RCC 7860 (cell line): ENCODE data around the gene ZNF143.
"Not testable (repeated sequence)": the region's sequence is repeated elsewhere in the genome, so short reads cannot be mapped to it uniquely, and the experiment has no call there.

Source experiments
- DNase-seq: peaks from one replicate; pipeline ENCODE4 v3.0.0-alpha.2; 2015; ENCODE audit warnings: low spot score
- FAIRE-seq: peaks from 2 replicates; lab custom pipeline; 2012; peaks lifted over from hg19 to GRCh38; lab: Jason Lieb, UNC

The ZNF143 gene

DNA sequence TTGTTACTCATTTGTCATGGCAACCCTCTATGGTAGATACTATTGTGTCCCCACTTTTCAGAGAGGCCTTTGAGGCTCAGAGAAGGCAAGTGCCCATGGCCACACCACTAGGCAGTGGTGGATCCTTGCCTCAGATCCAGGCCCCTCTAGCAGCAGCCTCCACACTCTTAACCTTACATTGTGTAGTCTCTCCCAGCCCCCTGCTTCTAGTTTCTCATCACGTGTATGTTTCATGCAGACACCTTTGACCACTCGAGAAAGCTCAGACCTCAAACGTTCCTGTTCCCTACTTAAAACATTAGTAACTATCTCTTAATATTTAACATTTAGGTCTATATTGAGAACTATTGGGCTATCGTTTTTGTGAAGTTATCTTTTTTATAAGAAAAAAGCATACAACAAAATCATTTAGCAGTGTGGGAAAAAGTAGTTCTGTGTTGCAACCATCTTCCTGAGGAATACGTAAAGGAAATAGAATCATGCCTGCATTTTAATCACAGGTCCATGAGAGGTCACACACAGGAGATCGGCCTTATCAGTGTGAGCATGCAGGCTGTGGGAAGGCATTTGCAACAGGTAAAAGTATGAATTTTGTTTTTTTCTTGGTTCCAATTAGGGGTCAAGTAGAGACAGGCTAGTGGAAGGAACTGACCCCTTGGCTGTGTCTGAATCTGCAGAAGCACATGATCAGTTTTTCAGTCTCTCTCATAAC lies 35.1 kb downstream of the ZNF143 start:
- DNase-seq, result no peak

DNA sequence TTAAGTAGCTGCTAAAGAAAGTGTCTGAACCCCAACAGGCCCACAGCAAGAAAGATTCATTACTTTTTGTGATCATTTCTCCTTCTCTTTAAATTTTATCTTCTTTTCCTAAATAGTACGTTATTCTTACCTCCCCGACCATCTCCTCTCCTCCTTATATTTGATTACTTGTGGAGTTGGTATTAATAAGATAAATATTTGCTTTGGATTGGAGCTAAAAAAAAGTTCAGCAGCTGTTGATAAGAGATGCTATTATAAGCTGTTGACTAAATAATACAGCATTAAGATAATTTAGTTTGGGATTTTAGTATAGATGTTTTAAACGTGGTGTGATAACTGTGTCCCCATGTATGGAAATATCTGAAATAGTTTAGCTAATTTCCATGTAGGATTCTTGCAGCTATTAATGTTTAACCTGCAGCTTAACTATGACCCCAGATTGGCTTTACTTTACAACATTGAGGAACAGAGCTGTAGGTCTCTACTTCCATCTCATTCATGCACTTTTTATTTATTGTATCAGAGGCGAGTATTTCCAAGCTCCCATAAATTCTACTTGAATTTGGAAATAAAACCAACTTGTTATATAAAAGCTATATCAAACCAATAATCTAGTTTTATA lies 37.8 kb downstream of the ZNF143 start:
- FAIRE-seq (no peak), DNase-seq (no peak)

More for the DNA sequence above, 35.1 kb downstream of the ZNF143 start:
- no peak for FAIRE-seq

DNA sequence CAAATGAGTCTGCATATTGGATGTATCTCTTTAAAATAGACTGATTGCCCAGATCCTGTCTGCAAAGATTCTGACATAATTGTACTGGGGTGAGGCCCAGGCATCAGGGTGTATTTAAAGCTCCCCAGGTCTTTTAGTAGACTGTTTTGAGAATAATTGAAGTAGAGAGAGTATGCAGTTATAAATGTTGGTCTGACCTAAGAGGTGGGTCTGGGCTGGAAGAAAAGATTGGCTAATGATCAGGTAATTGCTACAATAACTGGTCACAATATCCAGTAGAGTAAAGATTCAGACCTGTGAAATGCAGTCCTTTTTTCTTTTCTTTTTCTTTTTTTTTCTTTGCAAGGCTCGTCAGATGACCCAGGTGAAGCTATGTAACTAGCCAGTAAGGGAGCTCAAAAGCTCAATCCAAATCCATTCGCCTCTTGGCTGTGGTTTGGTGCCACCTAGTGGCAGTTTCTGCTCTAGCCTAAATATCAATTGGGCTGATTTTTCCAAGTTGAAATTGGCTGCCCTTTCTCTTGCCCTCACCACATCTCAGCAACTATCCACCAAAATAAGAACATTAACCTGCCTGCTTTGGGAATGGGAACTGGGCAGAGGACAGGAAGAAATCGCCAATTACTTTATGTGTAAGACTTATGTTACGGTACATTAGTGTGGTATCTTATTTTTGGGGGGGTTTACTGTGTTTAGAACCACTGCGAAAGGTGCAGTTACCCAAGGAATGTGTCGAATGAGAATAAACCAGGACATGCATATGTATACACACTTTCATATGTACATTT lies 45.9 kb downstream of the ZNF143 start:
- FAIRE-seq (peak; percentile 21), DNase-seq (peak; percentile 43)

DNA sequence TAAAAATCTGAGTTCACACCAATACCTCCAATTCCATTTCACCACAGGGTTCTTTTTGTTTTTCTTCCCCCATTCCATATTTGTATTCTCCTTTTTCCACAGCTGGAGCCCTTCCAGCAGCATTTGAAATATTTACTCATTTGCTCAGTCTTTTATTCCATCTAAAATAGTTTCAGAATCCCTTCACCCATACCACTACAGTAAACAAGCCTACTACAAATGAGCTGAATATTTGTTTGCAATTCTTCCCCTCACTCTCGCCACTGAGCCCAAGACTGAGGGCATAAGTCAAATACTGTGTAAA lies 46.4 kb downstream of the ZNF143 start:
- FAIRE-seq (no peak), DNase-seq (no peak)

DNA sequence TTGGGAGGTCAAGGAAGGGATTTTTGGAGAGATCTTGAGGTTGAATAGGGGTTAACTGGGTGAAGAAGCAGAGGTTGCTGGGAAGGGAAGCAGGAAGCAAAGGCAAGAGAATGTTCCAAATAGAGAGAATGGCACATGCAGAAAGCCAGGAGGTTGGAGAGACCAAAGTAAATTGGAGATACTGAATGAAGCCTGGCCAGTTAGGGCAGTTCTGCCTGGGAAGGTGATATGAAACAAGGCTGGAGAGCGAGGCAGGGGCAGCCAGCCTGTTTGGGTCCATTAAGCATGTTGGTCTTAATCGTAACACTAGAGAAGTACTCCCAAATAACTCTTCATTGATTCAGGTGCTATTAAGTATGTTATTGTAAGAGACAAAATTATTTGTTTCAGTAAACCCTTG lies 48.2 kb downstream of the ZNF143 start:
- no peak for DNase-seq
- no peak for FAIRE-seq

DNA sequence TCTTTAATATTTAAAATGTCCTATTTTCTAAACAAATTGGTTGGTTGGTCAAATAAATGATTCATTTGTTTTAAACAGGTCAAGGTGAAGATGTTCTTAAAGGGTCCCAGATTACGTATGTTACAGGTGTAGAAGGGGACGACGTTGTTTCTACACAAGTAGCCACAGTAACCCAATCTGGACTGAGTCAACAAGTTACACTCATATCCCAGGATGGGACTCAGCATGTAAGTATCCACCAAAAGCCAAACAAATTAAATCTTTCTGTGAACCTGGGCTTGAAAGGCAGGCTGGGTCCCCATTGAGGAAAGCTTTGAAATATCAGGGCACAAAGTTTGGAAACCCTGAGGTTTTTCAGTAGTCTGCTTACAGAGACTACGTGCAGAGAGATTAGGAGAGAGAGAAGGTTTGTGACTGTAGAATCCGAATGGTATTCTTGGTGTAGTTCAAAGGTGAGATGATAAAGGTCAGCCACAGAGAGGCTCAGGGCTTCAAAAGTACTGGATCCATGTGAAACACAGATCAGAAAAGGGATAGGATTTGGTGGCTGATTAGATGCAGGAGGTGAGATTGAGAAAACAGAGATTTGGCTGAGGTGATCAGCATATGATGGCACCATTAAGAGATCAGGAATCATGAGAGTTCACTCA lies 51.7 kb downstream of the ZNF143 start:
- no peak for DNase-seq
- no peak for FAIRE-seq

DNA sequence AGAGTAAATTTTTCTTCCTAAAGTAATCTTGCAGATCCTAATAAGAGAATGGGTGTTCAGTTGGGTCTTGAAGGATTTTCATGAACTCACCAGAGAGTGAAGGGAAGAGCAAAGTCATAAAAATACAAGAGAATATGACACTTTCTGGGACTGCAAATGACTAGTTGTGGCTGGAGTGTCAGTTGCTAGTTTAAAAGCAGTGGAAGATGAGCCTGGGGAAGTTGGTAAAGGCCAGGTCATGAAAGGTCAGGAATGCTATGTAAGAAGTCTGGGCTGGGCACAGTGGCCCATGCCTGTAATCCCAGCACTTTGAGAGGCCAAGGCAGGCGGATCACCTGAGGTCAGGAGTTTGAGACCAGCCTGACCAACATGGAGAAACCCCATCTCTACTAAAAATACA lies 53.8 kb downstream of the ZNF143 start:
- FAIRE-seq, result not testable (repeated sequence)
- peak; percentile 50 for DNase-seq

DNA sequence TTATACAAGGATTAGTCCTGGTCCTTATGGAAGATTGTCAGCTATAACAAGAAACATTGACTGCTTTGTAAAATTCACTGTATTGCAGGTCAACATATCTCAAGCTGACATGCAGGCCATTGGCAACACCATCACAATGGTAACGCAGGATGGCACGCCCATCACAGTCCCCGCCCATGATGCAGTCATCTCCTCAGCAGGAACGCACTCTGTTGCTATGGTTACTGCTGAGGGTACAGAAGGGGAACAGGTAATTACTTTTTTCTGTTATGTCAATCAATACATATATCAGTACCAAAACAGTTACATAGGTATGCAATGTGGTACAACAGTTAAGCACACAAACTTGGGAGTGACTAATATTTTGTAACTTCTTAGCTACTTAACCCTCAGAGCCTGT lies 55.3 kb downstream of the ZNF143 start:
- no peak for FAIRE-seq

DNA sequence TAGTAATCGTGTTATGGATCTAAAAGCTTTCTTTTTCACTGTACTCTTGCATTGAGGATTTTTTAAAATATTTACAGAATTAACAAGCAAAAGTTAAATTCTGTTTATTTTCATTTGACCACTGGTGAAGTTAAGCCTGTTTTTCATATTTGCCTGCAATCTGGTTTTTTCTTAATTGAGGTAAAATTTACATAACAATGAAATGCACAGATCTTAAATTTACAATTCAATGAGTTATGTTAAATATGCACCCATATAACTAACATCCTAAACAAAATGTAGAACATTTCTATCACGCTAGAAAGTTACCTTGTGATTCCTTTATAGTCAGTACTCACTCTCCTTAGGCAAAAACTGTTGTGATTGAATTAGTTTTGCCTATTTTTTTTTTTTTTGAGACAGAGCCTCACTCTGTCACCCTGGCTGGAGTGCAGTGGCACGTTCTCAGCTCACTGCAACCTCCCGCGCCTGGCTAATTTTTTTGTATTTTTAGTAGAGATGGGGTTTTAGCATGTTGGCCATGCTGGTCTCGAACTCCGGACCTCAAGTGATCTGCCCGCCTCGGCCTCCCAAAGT lies 58.1 kb downstream of the ZNF143 start:
- DNase-seq, result no peak
- FAIRE-seq, result no peak

More for the DNA sequence above, 55.3 kb downstream of the ZNF143 start:
- no peak for DNase-seq

DNA sequence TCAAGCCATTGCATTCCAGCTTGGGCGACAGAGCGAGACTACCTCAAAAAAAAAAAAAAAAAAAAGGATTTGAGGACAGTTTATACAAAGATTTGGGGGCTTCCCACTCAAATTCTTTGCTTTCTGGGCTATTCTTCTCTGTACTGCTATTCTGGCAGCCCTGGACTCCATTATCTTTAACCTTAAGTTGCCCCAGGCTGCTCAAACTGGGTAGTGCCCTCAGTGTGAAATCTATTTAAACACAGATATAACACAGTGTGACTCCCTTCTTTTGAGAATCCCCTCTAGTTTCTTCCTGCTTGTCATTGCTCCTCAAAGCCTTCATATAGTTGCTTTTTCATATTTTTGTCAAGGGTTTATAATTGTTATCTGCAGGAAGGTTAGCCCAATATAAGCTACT lies 63.2 kb downstream of the ZNF143 start:
- no peak for DNase-seq
- no peak for FAIRE-seq

DNA sequence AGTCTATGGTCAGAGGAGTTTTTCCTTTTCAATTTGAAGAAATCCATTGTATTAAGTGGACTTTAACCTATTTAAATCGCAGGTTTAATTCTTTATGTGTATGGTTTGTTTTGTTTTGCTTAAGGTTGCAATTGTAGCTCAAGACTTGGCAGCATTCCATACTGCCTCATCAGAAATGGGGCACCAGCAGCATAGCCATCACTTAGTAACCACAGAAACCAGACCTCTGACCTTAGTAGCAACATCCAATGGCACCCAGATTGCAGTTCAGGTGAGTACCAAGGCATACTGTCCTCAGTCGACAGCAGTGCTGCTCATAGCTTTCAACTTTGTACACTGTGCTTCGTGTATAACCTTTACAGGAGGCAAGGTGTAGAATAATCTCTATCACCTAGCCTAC lies 64.3 kb downstream of the ZNF143 start:
- FAIRE-seq, result no peak
- no peak for DNase-seq

DNA sequence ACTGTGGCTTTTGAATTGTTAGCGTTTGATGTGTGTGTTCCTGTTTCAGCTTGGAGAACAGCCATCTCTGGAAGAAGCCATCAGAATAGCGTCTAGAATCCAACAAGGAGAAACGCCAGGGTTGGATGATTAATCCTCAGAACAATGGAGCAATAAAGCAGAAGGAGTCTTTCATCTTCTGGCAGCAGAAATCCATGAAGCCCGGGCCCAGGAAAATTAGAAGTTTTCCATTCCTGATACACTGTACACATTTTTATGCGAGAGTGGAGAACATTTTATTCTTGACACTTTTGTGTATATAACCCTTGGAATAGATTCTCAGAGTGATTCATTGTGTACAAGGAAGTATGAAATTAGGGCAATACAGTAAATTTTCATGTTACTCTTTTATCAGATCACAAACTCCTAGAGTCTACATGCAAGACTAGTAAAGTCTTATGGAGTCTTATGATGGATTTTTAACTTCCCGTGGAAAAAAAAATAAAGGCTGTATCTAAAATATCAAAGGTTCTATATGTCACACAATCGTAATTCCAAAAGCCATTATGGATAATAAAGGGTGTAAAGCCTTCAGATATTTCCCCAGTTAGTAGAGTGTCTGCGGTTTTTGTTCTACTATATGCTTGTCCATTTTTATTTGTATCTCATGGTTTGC lies 66.8 kb downstream of the ZNF143 start:
- DNase-seq, result no peak

DNA sequence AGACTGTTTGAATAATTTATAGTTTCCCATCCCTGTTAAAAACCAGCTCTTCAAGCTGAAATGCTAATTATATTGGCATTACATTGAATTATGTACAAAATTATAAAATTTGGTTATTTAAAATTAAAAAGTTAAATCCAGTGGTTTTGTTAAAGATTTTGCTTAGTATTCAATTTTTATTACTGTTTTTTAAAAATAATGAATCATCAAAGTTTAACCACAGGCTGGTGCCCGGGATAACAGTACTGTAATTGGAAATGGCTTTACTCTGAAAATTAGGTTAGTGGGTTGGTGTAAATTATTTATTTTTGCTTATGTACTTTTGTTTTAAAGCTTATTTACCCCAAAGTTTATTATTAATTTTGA lies 67.3 kb downstream of the ZNF143 start:
- FAIRE-seq, result no peak
- DNase-seq, result no peak

More for the DNA sequence above, 66.8 kb downstream of the ZNF143 start:
- no peak for FAIRE-seq

DNA sequence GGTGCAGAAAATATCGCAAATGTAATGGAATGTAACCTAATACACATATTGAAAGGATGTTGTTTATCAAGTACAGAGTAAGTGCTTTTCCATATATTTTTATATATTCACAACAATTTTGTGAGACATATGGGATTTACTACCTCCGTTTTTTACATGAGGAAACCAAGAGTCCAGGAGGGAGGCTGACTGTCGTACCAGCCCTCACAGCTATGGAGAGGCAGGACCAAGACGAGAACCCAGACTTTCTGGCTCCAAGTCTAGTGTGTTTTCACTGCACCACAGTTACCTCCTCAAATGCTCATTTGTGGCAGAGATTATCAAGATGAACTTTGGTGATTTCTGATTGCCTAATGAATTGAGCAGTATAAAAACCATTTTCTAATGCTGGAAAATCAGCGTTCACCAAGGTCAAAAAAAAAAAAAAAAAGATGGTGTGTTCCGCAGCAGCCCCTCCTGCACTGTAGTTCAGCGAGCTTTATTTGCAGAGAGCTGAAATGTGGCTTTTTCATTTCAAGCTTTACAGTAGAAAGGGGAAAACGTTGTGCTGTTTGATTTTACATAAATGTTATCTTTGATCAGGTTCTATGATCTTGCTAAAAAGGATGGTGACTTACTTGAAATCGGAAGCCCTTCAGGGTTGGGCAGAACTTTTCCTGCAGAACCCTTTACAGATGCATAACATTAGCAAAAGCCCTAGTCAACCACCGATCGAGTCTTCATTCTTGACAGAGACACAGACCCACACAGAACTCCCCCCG lies 67.9 kb downstream of the ZNF143 start:
- FAIRE-seq (no peak), DNase-seq (no peak)

DNA sequence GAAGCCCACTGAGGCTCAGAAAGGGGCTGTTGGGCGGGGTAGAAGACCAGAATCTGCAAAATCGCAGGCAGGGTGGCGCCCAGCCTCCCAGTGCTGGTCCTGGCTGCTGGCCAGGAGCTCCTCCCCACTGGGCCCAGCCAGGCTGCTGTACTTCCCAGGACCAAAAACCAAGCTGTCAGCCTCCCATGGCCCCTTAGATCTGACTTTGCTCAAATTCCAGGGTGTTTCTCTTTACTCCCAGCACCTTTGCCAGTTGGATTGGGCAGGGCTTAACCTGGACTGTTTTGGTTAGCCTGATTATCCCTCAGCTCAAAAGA lies 68.5 kb downstream of the ZNF143 start:
- FAIRE-seq (no peak), DNase-seq (no peak)

DNA sequence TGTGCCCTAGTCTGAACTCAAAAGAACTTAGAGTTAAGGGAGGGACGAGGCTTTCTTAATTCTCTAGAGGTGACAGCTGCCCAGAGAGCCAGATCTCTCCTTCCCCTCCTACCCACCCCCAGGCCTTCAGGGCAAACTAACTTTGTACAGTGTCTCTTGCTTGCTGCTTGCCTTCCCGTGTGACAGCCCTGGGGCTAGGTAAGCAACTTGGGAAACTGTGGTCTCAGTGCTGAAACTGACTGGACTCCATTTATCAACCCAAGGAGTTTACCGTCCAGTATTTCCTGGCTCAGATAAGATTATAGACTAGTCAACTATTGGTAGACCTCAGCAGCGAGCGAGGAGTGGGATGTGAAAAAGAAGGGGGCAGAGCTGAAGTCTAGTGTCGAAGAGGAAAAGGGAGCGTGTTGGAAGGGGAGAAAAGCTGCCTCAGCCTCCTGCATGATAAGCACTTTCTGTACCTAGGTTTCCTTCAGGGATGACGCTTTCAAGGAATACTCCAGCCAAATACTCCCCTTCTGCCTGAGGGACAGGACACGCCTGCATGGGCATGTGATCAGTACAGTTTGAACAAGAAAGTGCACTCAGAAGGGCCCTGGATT lies 69.3 kb downstream of the ZNF143 start:
- FAIRE-seq, result no peak
- DNase-seq, result no peak

DNA sequence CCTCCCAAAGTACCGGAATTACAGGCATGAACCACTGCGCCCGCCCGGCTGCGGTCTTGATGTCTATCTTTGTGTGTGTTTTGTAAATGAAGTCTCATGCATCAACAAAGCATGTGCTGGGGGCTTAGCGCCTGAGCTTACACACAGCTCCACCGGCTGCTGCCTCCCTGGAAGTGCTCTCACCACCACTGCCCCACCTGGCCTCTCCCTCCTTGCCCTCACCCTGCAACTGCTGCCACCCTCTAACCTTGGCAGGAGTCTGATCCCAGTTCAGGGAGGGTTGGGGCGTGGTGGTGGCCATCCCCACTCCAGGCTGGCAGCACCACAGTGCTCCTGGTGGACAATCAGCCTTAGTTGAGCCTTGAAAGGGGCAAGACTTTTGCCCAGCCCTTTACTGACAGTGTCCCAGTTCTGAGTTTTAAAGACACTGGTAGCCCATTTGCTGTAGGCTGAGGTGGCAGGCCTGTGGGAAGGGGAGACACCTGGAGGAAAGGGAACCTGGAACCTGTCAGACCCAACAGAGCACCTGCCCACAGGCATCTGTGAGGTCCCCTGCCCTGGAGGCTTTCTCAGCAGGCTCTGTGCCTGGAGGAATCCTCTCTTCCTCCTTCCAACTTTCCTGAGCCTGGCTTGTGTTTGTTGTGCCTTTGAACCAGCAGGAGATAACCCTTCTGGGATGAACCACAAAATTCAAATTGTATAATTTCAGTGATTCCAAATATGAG lies 70.3 kb downstream of the ZNF143 start:
- DNase-seq, result no peak
- no peak for FAIRE-seq

DNA sequence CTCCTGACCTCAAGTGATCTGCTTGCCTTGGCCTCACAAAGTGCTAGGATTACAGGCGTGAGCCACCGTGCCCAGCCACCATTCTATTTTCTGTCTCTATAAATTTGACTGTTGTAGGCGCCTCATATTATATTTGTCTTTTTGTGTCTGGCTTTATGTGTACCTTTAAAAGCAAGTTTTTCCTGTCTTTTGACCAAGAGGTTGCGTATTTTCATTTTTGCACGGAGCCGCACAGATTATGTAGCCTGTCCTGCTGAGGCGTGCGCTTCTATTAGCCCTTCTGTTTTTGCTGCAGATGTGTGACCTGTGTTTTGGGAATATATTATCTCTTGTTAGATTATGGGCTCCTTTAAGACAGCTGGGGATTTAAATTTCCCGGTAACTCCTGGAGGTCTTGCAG lies 72.2 kb downstream of the ZNF143 start:
- DNase-seq, result no peak
- no peak for FAIRE-seq
